Cardiac fibroblast (primary cell): Measurements from ENCODE around the gene KRT6A.

Source experiments
- DNase-seq, 2 donors: peaks; one replicate each; pipeline versions ENCODE4 v3.0.0 to v3.0.0-alpha.2; 2010; ENCODE audit warnings: low read depth in 2 of 2
- H3K4me3 ChIP-seq, 2 donors: replicated peaks in 1 of 2; 1 replicate in 1 of 2; 2 replicates in 1 of 2; pipeline ENCODE4 v1.5.1; 2011; ENCODE audit warnings: low read depth in 2 of 2, low read length in 2 of 2, mild to moderate bottlenecking in 2 of 2, moderate library complexity in 1 of 2
- TF ChIP-seq, protein P1 (sequence below): IDR thresholded peaks from one replicate; pipeline ENCODE4 v1.5.1; 2011; ENCODE audit warnings: low read depth, mild to moderate bottlenecking, low read length, inconsistent platforms

Gene KRT6A

DNA sequence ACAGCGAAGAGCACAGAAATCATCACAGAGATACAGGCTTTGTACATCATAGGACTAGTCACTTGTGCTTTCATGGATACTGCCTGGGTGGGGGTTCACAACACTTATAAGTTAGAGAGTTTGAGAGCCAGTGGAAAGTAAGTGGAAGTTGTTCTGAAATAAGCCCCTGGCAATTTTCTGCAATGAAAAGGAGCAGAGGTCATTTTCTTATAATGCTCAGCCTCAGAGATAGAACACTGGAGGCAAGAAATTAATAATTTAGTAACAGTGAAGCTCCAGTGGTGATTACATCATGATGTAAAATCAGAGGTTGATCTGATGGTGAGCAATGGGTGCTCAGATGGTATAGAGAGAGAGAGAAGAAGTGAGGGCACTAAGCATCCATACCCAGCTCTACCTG, 5.8 kb downstream of the KRT6A start:
- H3K4me3 ChIP-seq, result no peak overlapping the region
- no peak for DNase-seq
- TF ChIP-seq, protein P1, sequence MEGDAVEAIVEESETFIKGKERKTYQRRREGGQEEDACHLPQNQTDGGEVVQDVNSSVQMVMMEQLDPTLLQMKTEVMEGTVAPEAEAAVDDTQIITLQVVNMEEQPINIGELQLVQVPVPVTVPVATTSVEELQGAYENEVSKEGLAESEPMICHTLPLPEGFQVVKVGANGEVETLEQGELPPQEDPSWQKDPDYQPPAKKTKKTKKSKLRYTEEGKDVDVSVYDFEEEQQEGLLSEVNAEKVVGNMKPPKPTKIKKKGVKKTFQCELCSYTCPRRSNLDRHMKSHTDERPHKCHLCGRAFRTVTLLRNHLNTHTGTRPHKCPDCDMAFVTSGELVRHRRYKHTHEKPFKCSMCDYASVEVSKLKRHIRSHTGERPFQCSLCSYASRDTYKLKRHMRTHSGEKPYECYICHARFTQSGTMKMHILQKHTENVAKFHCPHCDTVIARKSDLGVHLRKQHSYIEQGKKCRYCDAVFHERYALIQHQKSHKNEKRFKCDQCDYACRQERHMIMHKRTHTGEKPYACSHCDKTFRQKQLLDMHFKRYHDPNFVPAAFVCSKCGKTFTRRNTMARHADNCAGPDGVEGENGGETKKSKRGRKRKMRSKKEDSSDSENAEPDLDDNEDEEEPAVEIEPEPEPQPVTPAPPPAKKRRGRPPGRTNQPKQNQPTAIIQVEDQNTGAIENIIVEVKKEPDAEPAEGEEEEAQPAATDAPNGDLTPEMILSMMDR, result no peak

DNA sequence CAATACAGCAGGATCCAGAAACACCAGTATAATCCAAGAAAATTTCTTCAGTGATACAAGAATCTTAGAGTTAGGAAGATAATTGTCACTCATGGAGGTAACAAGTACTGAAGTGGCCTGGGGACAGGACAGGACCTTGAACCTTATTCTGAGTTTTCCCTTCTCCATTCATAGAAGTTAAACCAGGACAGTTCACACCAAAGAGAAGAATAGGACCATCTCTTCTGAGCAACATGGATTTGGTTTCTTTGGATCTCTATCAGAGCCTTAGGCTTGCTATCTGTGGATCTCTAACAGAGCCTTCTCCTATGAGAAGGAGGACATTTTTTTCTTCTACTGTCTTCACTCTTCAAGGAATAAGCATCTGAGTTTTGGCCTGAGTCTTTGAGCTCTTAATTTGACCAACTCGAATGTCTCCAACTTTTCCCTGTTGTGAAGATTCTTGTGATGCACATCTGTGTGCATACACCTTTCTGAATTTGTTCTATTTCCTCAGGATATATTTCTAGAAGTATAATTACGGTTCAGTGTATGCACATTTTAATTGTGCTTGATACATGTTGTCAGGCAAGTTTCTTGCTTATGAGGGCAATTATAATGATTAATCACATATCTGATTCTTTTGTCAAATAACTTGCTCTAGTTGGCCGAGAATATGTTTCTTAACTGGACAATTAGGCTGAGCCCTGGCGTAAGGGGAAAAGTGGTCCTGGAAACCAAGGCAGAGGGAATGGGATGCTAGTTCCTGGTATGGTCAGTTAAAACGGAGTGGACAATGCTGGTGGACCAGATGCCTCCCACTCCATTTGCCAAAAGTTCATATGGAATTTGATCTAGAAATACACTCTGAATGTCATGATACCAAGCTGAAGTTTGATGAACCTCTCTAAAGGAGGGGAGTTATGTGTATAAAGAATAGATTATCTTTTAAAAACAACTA, 6.6 kb downstream of the KRT6A start:
- TF ChIP-seq, protein P1, result no peak
- no peak overlapping the region for H3K4me3 ChIP-seq
- DNase-seq, result no peak

DNA sequence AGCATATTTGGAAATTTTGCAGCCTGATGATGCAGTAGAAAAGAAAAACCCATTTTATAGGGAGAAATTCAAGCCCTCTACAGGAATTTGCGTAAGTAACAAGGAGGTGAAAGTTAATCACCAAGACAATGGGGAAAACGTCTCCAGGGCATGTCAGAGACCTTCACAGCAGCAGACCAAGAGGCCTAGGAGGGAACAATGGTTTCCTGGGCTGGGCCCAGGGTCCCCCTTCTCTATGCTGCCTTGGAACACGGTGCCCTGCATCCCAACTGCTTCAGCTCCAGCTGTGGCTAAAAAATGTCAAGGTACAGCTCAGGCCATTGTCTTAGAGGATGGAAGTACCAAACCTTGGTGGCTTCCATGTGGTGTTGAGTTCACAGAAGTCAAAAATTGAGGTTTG, 13.0 kb downstream of the KRT6A start:
- no peak for DNase-seq
- H3K4me3 ChIP-seq, result no peak overlapping the region
- TF ChIP-seq, protein P1, result no peak

DNA sequence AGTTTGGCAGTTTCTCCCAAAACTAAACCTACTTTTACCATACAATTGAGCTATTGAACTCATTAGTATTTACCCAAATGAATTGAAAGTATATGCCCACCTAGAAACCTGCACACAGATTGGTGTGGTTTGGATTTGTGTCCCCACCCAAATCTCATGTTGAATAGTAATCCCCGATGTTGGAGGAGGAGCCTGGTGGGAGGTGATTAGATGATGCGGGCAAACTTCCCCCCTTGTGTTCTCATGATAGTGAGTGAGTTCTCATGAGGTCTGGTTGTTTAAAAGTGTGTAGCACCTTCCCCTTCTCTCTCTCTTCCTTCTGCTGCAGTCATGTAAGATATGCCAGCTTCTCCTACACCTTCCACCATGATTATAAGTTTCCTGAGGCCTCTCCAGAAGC, 15.4 kb downstream of the KRT6A start:
- TF ChIP-seq, protein P1, result no peak
- DNase-seq, result no peak
- no peak overlapping the region for H3K4me3 ChIP-seq

DNA sequence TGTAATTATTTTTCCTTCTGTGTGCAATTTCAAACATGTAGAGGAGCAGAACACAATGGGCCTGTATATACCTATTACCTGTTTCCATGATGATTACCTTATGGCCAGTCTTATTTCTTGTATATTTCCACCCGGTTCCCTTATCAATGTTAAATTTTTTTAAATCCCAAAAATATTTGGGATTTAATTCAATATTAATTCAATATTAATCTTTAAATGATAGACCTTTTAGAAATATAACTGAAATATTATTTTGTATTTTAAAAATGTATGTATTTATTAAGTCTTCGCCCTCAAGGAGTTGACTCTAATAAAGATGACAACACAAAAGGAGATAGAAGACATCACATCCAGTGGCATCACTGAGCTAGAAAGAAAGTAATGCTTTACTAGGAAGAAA, 18.8 kb downstream of the KRT6A start:
- DNase-seq, result no peak
- no peak overlapping the region for H3K4me3 ChIP-seq
- TF ChIP-seq, protein P1, result no peak

DNA sequence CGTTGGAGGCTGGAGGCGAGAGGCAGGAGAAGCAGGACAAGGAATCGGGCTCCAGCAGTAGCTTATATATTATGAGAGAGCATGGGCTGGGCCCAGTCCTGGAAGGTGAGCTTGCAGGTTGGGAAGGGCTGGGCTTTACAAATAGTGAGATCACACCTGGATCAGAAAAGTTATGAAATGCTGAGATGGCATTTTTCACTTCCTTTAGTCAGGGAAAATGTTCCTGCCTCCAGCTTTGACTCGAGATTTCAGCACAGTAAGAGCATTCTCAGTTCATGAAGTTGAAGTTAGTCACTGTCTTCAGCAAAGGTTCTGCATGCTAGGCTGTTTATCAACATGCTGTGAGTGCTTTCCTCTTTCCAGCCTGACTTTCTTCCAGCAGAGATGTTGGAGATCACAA, 19.3 kb downstream of the KRT6A start, which contains the start of gene KRT6C:
Gene KRT6C (minus strand): TSS at position 38 of the 400 bp plus-strand sequence. CDS start 68 bp downstream, outside the sequence.
- TF ChIP-seq, protein P1, result no peak
- H3K4me3 ChIP-seq, result no peak within 1 kb of the TSS
- DNase-seq, result no peak
